GM18505 (cell line): ENCODE data around the gene KCNC4.

Experiments used
- ATAC-seq: cut with Tn5 transposase; IDR thresholded peaks from one replicate; pipeline ENCODE4 v1.9.1; 2021; ENCODE audit not compliant: unreplicated experiment
- POLR2A ChIP-seq: IDR thresholded peaks from 4 replicates; pipeline ENCODE4 v1.6.1; 2011; ENCODE audit warnings: borderline replicate concordance; ENCODE audit not compliant: insufficient read depth, insufficient read length; ENCODE audit errors: extremely low read depth

Gene KCNC4

GRCh38 chr1:110235181-110235833, 25.2 kb downstream of the KCNC4 start:
- TF ChIP-seq POLR2A = no peak
- ATAC-seq = no peak

DNA sequence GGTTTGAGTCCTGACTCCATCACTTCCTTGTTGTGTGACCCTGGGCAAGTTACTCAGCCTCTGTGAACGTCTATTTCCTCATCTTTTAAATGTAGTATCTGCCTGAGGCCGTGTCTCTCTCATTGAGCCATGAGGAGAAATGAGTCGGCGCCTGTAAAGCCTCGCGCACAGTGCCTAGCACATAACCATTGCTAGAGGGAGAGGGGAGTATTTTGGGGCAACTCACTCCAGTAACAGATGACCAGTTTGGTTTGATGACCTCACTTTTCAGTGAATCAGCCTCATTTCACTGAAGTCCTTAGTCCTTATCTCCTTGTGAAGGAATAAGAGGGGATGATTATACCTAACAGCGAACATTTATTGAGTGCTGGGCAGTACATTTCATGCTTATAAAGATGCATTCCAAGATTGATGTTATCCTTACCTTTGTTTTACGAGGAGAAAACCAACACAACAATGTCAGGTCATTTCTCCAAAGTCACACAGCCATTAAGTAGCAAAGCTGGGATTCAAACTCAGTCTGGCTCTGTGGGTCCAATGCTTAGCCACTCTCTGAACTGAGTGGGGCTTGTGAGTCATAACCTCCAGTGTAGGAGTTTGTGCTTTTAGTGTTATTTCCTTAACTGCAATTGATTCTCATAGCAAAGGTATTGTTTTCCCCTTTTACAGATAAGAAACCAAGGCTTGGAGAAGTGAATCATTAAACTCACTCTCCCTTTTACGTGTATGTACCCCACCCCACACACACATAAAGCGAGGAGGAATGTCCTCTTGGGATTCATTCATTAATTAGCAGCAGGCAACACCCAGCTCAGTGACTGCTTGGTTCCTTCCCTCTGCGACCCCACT, 25.9 kb downstream of the KCNC4 start:
- ATAC-seq = no peak
- TF ChIP-seq POLR2A = no peak

DNA sequence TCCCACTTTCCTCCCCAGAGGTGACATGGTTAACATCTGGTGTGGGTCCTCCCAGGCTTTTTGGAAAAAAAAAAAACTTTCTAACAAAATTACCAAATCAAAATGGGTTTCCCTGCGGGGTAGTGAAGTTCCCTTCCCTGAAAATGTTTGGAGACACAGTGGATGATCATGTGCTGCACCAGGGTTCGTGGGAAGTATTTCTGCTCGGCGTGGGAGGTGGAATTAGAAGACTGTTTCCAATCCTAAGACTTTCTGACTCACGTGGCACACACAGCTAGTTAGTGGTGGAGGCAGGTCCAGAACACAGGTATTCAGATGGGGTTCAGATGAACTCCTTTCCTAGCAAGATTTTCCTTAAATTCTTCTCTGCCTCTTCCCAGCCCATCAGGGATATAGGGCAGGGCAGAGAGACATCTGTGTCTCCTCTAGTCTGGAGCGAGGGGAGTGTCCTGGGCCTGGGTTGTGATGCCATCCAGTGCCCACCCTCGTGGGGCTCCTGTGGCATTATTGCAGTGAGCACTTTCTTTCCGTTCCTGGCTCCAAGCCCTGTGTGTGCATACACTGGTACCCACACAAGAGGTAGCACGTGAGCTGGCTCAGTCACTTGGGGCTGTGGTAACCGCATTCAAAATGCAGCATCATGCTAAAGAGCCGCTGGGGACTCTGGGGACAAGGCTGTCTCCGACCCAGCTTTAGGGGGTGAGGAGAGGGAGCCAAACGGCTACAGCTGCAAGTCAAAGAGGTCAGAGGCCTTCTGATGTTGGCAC, 27.5 kb downstream of the KCNC4 start:
- ATAC-seq = no peak
- TF ChIP-seq POLR2A = no peak

DNA sequence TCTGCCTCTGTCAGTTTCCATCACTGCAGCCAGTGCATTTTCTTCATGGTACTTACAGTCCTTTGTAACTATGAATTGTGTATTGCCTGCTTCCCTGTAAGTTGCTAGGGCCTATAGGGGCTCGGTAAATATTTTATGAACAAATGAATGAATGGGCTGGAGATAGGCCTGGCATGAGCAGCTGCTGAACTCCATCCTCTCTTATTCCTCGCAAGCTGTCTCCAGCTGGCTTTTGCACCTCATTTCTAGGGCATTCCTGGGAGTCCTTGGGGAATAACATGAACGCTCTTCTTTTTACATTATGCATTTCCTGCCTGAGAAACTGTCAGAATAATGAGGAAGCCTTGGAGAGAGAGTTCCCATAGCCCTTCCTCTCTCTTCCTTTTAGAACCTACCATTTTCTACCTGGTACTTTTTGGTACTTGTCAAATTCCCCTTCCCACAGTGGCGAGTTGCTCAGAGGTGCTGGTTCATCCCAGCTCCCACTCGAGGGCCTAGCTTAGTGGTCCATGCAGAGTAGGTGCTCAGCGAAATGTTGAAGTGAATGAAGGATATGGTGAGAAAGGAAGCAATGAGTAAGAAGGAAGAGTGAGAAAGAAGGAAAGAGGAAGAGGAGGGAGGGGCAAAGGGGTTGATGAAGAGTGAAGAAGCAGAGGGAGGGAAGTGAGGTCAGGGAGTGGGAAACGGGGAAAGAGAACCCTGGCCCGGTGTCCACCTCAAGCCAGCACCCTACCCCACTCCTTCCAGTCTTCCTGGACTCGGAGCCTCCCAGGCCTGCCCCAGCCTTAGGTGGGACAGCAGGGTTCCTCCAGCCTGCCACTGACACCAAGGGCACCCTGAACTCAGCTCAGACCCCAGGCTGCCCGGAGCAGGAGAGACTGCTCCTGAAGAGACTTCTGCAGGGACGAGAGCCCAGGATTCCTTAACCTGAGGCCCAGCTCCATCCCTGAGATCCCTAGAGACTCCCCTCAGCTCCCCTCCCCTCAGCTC, 29.6 kb downstream of the KCNC4 start:
- TF ChIP-seq POLR2A = no peak
- ATAC-seq = no peak

GRCh38 chr1:110240476-110241210, 30.5 kb downstream of the KCNC4 start:
- no peak for TF ChIP-seq POLR2A
- no peak for ATAC-seq

DNA sequence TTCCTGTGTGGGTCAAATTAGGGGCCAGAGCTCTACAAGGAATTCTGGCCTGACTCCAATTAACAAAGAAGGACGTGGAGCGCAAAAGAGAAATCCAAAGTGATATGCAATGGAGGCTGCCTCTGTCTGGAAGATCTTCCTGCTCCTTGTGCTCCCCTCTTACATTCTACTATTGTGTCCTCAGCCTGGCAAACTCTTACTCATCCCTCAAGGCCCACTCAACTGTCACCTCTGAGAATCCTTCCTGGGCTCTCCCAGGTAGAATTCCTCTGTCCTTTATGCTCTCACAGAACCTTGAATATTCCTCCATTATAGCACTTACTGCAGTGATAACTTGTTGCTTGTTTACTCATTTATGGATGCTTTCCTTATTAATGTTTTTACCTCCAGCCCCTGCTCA, 31.4 kb downstream of the KCNC4 start:
- ATAC-seq = no peak
- no peak for TF ChIP-seq POLR2A

DNA sequence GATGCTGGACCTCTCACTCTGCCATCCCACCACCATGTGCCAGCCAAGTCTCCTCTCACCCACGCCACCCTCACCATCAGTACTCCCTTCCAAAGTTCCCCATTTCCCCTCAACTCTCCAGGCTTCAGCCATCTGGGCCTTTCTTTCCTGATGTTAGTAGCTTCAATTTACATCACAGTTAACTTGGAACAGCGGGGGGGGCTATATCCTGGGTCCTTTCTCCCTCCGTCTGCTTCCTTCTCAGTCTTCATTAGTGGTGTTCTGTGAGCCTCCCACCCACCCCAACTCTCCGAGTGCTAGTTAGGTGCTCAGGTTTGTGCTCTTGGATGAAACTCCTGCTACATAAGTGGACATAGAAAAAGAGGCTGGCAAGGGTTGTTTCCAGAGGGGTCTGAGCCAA, 31.9 kb downstream of the KCNC4 start:
- ATAC-seq = no peak
- no peak for TF ChIP-seq POLR2A

- no peak for ATAC-seq
- no peak for TF ChIP-seq POLR2A
Observed at GRCh38 chr1:110242731-110243130, 32.6 kb downstream of the KCNC4 start.

DNA sequence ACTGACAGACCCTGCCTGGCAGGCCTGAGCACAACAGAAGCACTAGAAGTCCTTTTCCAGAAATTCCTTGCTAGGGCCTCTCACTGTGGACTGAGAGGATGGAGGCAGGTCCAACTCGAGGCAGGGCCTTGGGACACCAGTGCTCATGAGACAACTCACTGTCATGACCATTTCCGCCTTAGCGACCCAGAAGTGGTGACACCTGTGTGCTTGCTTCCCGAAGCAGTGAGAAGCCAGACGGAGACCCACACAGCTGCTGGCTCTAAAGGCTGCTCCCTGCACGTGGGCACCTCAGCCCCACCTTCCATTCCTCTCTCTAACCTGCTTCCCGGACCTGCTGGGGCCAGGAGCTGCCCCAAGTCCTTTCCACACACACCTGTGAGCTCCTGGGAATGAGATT, 33.0 kb downstream of the KCNC4 start:
- ATAC-seq = peak; percentile 21
- no peak for TF ChIP-seq POLR2A

GRCh38 chr1:110243574-110243973, 33.5 kb downstream of the KCNC4 start:
- ATAC-seq = peak; percentile 50
- no peak for TF ChIP-seq POLR2A

- ATAC-seq = no peak
- TF ChIP-seq POLR2A = no peak
Observed at GRCh38 chr1:110245876-110246620, 35.9 kb downstream of the KCNC4 start.
